ENCODE measurements around the gene AP3B1.

DNA sequence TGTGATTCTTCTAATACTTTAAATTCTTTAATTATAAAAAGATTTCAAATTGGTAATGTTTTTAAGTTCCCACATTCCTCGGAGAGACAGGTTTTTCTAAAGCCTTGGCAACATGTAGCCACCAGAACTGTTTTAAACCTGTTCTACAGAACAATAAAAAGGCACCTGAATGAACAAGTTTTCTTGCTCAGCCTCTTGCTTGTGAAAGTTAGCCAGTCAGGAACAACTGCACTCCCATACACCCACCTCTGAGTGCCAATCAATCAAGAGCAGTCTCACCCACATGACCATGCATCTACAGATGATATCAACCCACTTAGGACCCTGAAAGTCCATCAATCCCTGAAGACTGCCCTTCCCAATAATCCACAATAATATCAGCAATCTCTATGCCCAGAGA is 62.3 kb downstream of the AP3B1 start:
- TF ChIP-seq, protein P1, sequence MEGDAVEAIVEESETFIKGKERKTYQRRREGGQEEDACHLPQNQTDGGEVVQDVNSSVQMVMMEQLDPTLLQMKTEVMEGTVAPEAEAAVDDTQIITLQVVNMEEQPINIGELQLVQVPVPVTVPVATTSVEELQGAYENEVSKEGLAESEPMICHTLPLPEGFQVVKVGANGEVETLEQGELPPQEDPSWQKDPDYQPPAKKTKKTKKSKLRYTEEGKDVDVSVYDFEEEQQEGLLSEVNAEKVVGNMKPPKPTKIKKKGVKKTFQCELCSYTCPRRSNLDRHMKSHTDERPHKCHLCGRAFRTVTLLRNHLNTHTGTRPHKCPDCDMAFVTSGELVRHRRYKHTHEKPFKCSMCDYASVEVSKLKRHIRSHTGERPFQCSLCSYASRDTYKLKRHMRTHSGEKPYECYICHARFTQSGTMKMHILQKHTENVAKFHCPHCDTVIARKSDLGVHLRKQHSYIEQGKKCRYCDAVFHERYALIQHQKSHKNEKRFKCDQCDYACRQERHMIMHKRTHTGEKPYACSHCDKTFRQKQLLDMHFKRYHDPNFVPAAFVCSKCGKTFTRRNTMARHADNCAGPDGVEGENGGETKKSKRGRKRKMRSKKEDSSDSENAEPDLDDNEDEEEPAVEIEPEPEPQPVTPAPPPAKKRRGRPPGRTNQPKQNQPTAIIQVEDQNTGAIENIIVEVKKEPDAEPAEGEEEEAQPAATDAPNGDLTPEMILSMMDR (IDR thresholded peaks at IDR 0.05; ENCODE audit: control extremely low read depth in 1 of 3, insufficient read depth in 1 of 3, low read depth in 1 of 3, low read length in 3 of 3): no peak
- TF ChIP-seq, protein P2, sequence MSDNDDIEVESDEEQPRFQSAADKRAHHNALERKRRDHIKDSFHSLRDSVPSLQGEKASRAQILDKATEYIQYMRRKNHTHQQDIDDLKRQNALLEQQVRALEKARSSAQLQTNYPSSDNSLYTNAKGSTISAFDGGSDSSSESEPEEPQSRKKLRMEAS (IDR thresholded peaks at IDR 0.05): no peak
- no peak for TF ChIP-seq SP1 (IDR thresholded peaks at IDR 0.05; ENCODE audit: low read depth, low read length)
- TF ChIP-seq GTF2F1 (IDR thresholded peaks at IDR 0.05; ENCODE audit: borderline replicate concordance, low read depth, low read length): no peak
- TF ChIP-seq YY1 (IDR thresholded peaks at IDR 0.05; ENCODE audit: low read depth, low read length): no peak
- TF ChIP-seq CHD1 (IDR thresholded peaks at IDR 0.05; ENCODE audit: low read depth, low read length): no peak
- no peak for TF ChIP-seq TEAD4 (IDR thresholded peaks at IDR 0.05; ENCODE audit: low read depth, low read length)
- no peak for TF ChIP-seq EZH2 (IDR thresholded peaks at IDR 0.05; ENCODE audit: low read depth, low read length, severe bottlenecking)
- TF ChIP-seq POLR2A (IDR thresholded peaks at IDR 0.05; ENCODE audit: control extremely low read depth in 1 of 2, low read depth in 2 of 2, low read length in 2 of 2): no peak
- TF ChIP-seq POLR2AphosphoS5 (IDR thresholded peaks at IDR 0.05; ENCODE audit: low read depth, low read length): no peak
- TF ChIP-seq CBX8 (IDR thresholded peaks at IDR 0.05; ENCODE audit: borderline replicate concordance, low read depth, low read length): no peak
- TF ChIP-seq CREB1 (IDR thresholded peaks at IDR 0.05): no peak
- no peak for TF ChIP-seq SIX5 (IDR thresholded peaks at IDR 0.05; ENCODE audit: low read depth, low read length)

All from H1 (cell line).